GM19438 (cell line): ENCODE measurements around the gene LCN1.
"Not testable (repeated sequence)": the region's sequence is repeated elsewhere in the genome, so short reads cannot be mapped to it uniquely, and the experiment has no call there.

Experiments used
- ATAC-seq: cut with Tn5 transposase; IDR thresholded peaks from one replicate; pipeline ENCODE4 v1.9.1; 2021; ENCODE audit warnings: low read depth; ENCODE audit not compliant: unreplicated experiment

The LCN1 gene

DNA sequence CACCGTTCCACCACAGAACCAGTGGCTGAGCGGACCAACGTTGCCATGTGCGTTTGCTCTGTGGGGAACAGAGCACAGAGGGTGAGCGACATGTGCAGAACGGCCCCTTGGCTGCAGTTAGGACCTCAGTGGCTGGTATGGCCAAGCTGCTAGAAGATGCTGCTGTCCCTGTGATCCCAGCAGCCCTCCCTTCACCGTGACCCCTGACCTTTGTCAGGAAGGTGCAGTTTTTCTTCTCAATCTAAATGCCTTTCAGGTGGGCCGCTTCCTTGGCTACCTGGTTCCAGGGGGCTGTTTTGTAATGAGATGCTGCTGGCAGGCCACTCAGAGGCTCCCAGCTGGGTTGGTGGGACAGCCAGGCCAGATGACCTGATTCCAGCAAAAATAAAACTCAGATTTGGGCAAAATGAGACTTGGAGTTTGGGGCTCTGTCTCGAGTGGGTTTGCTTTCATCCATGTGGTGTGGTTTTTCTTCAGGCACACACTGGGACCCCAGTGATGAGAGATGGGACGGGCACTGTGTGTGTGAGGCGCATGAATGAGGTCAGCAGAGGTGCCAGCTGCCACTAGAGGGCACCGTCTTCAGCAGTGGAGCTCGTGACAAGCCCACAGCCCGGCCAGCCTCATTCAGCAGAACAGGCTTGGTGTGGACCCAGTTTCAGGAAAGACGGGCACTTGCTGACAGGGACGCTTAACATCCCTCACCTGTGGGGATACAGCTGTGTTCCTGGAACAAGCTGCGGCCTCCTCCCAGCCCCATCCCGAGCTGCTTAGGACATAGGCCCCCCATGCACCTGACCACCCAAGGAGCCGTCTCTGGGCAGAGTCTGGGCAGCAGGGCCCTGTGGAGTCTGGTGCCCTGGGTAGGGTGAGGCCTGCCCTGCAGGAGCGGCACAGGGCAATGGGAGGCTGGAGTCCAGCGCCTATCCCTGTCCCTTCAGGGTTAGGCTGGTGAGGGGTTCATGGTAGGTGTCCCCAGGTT, 16.7 kb upstream of the LCN1 start:
- no peak for ATAC-seq

DNA sequence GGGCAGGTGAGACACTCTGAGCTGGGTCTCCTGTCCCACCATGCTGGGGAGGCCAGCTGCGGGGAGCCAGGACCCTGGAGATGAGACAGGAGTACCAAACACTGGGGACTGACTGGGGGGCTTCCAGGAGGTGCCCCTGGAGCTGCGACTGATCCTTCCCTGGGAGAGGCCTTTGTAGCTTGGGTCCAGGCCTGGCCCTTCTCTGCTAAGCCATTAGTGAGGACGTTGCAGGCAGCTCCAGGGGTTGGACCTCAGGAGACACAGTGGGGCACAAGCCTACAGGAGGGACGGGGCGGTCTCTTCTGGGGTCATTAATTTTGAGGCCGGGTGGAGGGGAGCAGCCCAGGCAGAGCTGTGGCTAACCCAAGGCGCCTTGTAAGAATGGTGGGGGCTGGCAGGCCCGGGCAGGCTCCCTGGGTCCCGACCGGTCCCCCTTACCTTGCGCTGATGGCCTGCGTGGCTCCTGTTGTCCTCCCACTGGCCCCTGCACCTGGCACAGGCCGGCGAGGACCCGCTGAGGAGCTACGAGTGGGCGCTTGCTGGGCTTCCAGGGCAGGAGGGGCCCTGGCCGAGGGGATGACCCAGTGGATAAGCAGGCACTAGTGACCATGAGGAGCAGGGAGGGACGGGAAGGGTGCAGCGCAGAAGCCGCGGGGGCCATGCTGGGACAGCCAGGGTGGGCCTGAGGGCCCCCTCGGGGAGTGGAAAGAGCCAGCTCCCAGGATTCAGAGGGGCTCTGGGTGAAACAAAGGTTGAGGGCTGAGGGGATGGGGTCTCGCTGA, 15.6 kb upstream of the LCN1 start:
- ATAC-seq = no peak

DNA sequence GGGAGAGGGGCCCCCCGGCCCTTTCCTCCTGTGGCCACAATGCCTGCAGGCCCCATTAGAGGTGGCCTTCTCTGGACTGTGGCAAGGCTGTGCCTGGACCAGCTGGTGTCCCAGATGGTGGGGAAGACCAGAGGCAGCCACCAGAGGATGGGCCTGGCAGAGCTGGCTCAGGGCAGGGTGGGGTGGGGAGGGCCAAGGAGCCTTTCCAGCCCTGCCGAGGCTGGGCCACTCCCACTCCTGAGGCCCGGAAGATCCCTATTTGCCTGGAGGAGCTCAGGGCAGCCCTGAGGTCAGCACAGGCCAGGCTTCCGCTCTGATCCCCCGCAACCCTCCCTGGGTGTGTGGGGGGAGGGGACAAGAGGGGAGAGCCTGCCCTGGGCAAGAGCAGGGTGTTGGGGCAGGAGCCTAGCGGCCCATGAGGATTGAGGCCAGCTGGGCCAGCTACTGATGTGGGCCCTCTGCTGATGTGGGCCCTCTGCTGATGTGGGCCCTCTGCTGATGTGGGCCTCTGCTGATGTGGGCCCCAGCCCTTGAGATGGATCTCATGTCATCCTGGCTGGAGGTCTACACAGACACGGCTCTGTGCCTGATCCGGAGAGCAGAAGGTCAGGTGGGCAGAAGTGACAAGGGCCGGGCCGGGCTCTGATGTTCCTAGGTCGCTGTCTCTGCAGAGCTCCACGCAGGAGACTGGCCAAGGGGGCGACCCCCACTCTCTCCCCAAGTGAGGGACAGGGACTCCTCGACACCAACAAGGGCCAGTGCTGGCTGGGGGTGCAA, 14.7 kb upstream of the LCN1 start:
- no peak for ATAC-seq

DNA sequence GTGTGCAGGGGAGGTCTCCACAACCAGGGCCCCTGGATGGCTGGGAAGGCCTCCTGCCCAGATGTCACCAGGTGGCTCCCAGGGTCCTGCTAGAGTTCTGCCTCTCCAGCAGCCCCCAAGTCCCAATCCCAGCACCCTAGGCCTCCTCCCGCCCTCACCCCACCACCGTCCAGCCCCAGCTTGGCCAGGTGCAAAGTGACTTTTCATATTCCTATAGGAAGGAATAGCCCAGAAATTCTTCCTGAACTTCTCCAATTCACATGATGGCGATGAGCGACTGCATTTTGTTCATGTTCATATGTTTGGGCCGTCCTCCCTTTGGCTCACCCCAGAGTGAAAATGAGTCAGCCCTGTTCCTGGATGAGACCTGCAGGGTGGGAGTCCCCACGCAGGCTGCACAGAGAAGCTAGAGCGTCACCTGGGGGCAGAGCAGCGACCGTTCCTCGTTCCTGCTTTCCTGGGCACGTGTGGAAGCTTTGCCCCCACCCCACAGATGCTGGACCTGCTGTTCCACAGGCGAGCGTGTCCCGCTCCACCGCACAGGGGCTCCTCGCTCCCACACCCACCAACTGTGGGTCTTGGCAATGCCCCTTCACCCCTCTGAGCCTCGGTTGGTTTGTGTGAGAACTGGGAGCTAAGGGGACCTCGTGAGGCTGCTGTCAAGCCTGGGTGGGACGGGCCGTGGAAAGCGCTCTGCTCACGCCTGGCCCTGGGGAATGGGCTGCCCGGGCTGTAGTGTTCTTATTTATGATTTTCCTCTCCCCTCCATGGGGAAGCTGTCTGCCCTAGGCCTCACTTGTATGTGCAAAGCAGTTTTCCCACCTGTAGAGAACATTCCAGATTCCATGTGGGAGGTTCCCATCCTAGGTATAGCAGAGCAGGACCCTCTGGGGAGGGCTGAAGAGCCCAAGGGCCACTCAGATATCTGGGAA, 13.9 kb upstream of the LCN1 start:
- no peak for ATAC-seq

DNA sequence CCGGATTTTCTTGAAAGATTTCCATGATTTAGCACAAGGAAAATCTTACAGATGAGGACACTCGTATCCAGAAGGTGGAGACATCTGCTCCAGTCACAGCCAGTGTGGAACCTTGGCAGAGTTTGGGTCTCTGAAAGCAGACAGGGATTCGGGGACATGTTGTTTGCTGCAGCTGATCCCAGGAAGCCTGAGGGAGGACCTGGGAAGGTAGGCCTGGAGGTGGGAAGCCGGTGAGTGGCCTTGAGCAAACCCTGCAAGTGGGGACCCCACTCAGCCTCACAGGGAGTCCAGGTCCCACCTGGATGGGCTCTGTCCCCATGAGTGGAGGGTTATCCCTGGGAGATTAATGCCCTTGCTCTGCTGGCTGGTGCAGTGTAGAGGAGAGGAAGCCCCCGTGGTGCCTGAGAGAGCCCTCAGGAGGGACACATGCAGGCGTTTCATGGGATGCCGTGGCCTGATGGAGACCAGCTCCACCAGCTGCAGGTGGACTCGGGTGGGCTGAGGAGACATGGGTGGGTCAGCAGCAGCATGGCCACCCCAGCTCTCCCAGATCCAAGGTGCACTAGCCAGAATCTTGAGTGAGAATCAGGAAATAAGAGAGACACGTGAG, 12.9 kb upstream of the LCN1 start:
- ATAC-seq = no peak

DNA sequence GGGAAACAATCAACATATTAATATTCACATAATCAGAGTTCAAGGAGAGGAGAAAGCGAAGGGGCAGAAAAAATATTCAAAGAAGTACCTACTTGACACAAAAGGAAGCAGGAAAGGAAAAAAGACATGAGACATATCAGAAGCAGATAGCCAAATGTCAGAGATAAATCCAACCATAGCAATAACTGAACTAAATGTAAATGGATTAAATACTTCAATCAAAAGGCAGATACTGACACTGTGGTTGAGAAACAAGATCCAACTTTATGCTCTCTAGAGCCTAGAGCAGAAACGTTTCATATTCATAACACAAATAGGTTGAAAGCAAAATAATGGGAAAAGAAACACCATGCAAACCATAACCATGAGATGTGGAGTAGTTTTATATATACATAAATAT, 11.8 kb upstream of the LCN1 start:
- ATAC-seq = no peak

DNA sequence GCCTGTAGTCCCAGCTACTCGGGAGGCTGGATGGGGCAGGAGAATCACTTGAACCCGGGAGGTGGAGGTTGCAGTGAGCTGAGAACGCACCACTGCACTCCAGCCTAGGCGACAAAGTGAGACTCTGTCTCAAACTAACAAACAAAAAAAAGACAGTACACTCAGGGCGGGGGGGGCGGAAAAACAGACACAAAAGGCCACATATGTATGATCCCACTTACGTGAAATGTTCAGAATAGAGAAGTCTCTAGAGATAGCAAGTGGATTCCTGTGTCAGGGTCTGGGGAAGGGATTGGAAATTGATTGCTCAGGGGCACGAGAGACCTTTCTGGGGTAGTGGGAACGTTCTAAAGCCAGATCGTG, 9.0 kb upstream of the LCN1 start:
- no peak for ATAC-seq

DNA sequence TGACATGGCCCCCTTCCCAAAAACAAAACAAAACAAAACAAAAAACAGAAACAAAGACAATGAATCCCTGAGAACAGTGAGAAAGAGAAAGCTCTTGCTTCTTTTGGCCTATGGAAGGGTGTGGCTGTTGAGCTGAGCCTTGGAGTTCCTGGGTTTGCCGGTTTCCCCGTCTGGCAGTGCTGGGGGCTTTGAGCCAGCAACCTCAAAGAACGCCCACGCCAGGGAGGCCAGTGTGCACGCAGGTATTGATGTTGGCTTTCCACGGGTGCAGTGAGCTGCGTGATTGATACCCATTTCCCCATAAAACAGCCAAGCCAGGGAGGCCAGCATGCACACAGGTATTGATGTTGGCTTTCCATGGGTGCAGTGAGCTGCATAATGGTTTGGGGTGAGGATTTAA, 8.3 kb upstream of the LCN1 start:
- ATAC-seq = no peak

DNA sequence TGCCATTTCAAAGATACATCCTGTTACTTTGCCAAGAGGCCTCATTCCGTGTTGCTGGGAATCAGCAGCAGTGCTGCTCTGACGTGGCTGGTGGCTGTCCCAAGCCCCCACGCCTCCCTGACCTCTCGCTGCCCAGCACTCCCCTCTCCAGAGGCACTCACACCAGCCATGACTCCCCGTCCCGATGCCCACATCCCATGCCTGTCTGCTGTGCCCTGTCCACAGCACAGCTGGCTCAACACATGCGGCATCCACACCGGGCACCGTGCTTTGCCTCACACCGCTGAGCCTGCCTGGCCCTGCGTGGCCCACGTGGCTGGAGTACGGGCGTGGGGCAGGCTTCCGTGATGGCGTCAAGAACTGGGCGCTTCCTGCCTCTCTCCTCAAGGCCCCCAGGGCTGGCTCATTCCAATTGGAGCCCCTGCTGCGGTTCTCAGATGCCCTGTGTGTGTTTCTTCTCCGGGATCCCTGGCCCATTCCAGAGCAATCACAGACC, 7.8 kb upstream of the LCN1 start:
- ATAC-seq = no peak

DNA sequence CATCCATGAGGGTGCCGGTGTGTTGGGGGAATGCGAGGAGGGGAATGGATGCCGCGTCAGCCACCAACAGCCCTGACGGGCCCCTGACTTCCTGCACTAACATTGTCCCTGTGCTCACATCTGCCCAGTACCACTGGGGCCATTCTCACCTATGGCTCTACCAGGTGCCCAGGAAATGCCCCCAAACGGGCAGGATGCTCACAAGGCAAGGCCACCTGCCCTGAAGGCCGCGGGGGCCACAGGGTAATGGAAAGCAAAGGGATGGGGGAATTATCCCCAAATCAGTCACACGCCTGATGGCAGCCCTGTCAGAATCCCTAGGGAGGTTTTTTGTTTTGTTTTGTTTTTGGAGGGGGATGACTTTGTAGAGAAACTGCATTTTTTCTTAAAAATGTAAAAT, 7.3 kb upstream of the LCN1 start:
- ATAC-seq = not testable (repeated sequence)

DNA sequence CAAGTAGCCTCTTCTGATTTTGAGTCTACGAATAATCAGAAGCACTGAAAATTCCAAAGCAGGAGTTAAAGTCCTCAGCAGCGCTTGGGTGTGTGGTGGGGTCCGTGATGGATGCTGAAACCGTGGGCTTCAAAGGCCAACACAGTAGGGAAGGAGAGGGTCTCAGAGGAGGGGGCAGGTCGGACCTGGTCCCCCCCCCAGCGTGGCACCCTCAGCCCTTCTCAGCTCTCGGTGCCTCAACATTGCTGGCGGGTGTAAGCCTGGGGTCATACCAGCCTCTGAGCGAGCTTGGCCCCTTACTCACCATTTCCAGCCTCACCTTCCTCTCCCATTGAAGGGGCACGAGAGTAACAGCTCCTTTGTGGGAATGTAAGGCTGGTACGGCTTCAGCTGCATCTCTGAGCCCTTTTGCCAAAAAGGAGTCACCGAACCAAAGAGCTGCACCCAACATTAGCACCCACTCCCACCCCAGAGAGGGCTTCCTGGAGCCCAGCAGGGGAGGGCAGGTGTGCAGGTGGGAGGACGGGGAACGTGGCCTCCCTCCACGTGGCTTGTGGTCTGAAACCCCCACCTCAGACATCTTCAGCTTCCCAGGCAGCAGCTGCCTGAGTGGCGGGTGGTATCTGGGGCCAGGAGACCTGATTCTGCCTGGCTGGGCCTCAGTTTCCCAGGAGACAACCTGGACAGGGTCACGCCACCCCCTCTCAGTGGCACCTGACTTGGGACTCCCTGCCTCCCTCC, 6.7 kb upstream of the LCN1 start:
- ATAC-seq = no peak

DNA sequence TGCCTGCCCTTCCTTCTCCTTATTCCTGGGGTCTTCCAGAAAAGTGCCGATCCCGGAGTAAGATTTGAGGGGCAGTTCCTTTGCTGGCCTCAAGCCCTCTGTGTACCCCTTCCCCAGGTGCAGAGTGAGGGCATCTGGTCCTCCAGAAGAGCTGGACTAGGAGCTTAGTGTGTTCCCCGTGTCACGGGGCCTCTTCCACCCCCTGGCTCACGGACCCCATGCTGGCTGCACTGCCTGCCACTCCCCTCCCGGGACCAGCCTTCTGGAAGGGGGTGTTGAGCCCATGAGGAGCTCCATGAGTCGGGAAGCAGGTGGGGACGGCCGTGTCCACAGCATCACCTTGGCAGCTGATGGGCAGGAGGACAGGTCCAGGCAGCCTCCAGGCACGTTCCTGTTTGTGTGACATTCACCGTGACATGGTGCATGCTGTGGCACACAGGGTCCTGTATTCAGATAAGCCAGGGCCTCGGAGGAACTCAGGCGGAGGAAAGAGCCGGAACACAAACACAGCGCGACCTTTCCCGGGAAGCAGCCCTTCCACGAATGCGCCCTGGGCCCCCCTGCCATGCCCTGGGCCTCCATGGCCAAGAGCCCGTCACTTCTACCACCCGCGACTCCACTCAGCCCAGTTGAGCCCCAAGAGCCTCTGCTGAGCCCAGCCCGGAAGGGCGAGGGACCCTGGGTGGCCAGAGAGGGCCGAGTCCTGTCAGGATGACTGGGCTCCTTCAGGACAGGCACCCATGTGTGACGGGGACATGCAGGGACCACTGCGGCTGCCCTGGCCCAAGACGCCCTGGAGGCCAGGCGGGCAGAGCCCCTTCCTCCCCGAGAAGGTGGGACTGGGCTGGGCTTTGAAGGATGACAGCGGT, 5.9 kb upstream of the LCN1 start:
- no peak for ATAC-seq

DNA sequence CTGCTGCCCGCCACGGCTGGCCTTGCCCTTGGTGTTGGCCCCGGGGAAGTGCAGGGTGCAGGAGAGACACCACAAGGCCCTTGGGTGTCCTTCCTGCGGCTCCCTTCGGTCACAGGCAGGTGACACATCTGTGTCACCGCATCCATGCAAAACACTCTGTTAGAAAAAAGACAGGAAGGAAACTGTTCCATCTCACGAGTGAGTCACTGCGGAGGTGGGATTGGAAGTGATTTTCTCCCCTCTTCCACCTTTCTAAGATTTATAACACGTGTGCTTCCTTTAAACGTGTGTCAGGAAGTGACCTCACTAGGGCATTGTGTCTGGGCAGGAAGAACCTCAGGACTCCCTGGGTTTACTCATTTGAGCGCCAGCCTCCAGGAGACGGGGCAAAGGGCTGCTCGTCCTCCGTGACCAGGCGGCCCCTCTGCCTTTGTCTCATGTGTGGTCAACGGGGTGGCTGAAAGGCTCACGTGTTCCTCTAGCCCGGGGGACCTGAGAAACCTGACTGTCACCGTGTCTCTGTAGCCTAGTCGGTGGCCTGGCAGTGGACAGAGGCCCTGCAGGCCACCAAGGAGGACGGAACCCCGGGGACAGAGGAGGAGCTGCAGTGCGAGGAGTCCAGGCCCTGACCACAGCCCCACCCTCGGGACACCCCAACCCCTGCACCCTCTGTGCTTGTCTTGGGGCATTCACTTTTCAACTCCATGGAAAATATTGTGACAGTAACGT, 4.9 kb upstream of the LCN1 start:
- no peak for ATAC-seq

DNA sequence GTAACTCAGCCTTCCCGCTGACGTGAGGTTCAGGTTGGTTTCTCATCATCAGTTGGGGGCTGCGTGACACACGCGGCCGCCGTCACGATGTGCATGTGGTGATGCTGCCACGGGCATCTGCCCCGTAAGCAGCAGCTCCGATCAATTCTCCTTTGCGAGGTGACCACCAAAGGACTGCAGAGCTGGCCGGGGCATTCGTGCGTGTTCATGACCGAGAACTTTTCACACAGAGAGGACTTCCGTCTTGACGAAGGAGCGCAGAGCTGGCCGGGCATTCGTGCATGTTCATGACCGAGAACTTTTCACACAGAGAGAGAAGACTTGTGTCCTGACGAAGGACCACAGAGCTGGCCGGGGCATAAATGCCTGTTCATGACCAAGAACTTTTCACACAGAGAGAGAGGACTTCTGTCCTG, 3.8 kb upstream of the LCN1 start:
- no peak for ATAC-seq

DNA sequence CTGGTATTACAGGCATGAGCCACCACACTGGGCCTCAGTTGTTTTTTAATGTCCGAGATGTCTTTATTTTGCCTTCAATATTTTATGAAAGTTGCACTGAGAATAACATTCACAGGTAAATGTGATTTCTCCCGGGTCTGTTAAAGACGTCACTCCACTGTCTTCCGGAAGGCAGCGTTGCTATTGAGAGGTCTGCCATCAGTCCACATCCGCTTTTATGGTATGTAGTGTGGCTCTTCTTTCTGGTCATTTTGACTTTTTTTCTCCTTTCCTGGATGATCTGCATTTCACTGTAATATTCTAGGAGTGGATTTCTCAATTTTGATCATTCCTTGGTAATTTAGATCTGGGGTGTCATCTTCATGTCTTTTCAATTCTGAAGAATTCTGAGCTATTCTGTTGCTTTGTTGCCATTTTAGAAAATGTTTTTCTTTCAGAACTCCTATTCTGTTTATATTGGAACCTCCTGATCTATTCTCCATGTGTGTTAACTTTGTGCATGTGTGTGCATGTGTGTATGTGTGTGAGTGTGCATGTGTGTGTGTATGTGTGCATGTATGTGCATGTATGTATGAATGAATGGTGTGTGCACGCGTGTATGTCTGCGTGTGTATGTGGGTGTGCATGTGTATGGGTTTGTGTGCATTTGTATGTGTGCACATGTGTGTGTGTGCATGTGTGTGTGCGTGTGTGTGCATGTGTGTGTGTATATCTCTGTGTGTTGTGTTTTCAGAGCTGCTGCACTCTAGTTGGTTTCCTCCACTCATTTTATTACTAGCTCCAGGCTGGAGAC, 1.9 kb upstream of the LCN1 start:
- no peak for ATAC-seq

DNA sequence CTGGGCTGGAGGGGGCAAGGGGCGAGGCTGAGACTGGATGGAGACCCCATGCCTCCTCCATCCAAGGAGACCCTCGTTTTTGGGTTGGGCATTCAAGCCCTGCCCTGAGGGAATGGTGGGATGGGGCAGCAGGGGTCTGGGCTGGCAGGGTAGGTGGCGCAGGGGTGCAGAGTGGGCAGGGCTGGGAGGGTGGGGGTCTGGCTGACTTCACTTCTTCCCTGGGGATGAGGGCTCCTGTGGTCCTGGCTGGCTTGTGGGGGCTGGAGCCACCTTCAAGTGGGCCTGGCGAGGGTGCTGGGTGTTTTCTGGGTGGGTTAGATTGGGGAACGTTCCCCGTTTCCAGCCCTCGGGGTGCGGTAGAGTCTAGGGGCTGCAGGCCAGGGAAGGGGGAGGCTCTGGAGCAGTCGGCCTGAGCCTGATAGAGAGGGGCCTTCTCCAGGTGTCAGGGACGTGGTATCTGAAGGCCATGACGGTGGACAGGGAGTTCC, 412 bp downstream of the LCN1 start:
- no peak for ATAC-seq
